Measurements from ENCODE around the gene FAM149A. TPM values are rescaled to one million over a fixed set of nuclear protein-coding genes. Genes with fewer than 3 reads are reported as not detected.

FAM149A gene
- total RNA-seq, 2 donors from 2014 or later, result 9.9 to 12.8 TPM

DNA sequence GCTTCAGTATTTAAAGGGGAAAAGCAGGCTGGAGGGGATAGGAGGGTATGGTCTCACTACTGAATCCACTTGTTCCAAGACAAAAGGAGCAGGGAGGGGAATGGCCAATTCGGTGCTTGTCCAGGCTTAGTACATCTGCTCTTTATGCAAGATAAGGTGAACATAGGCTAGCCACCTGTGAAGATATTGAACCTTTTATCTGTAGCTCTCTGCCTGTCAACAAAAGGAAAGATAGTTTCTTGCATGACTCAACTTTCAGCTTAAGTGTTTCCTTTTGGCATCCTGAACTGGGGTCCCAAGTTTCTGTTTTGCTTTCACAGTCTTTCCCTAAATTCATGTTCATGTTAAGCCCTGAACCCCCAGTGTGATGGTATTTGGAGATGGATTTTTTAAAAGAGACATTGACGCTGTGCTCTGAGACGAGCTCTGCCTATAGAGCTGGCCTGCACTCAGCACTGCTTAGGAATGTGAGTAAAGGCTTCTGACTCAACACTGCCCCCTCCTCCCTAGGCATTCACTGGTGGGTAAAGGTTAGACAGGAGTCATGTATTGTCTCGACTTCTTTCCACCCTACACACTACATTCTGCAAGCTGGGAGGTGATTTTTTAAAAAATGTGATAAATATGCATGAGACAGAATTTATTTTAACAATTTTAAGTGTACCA, 28.2 kb downstream of the FAM149A start:
- Histone ChIP-seq H3K9me3 (no peaks in the 10 kb centered on the region), H3K4me1 (ENCODE audit: control insufficient read depth in 1 of 2, low read depth in 2 of 2) (no peaks in the 10 kb centered on the region), H3K27ac (no peak overlapping the region), H3K36me3 (no peaks in the 10 kb centered on the region), H3K4me3 (no peak overlapping the region), H3K27me3 (replicated peaks; ENCODE audit: insufficient read depth) (no peaks in the 10 kb centered on the region)
- ATAC-seq (ENCODE audit: insufficient number of reproducible peaks, low FRiP score, low read depth), result no peak
- no peak for DNase-seq (ENCODE audit: low spot score)
- TF ChIP-seq, protein P1, sequence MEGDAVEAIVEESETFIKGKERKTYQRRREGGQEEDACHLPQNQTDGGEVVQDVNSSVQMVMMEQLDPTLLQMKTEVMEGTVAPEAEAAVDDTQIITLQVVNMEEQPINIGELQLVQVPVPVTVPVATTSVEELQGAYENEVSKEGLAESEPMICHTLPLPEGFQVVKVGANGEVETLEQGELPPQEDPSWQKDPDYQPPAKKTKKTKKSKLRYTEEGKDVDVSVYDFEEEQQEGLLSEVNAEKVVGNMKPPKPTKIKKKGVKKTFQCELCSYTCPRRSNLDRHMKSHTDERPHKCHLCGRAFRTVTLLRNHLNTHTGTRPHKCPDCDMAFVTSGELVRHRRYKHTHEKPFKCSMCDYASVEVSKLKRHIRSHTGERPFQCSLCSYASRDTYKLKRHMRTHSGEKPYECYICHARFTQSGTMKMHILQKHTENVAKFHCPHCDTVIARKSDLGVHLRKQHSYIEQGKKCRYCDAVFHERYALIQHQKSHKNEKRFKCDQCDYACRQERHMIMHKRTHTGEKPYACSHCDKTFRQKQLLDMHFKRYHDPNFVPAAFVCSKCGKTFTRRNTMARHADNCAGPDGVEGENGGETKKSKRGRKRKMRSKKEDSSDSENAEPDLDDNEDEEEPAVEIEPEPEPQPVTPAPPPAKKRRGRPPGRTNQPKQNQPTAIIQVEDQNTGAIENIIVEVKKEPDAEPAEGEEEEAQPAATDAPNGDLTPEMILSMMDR (IDR thresholded peaks at IDR 0.05), result no peak

DNA sequence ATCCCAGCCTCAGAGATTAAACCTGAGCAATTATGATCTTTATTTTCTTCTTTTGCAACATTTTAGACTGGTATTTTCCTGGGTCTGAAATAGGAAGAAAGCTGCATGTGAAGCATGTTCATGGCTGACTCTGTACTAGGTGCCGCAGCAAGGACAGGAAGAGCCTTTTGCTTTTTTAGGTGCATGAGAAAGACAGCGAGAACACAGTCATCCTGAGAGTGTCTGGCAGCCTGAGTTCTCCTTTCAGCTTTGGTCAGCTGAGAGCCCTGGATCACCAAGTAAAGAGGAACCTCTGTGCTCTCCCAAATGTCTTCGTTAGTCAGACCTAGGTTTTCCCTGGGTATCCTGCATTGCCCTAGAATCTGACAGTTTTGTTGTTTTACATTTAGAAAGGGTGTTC, 29.8 kb downstream of the FAM149A start:
- TF ChIP-seq, protein P1 (IDR thresholded peaks at IDR 0.05), result no peak
- H3K4me3 ChIP-seq, result no peak overlapping the region
- H3K36me3 ChIP-seq, result no peaks in the 10 kb centered on the region
- no peaks in the 10 kb centered on the region for H3K27me3 ChIP-seq (replicated peaks; ENCODE audit: insufficient read depth)
- H3K27ac ChIP-seq, result no peak overlapping the region
- ATAC-seq (ENCODE audit: insufficient number of reproducible peaks, low FRiP score, low read depth), result peak; percentile 26
- DNase-seq (ENCODE audit: low spot score), result no peak
- H3K9me3 ChIP-seq, result no peaks in the 10 kb centered on the region
- H3K4me1 ChIP-seq (ENCODE audit: control insufficient read depth in 1 of 2, low read depth in 2 of 2), result no peaks in the 10 kb centered on the region

DNA sequence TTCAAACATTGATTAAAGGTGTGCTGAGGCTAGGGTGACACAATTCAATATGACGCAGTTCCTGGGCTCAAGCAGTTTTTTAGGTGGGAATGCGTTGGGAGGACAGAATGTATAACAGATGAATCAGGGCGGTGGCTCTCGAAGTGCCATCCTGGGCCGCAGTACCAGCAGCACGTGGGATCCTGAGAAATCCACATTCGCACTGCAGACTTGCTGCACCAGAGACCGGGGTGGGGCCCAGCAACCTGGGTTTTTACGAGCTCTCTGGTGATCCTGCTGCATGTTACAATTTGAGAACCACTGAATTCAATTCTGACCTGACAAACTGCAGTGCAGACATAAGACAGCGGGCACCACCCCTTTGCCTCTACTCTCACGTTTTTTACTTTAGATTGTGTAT, 30.4 kb downstream of the FAM149A start:
- no peaks in the 10 kb centered on the region for H3K4me1 ChIP-seq (ENCODE audit: control insufficient read depth in 1 of 2, low read depth in 2 of 2)
- H3K27ac ChIP-seq, result no peak overlapping the region
- no peaks in the 10 kb centered on the region for H3K36me3 ChIP-seq
- H3K4me3 ChIP-seq, result no peak overlapping the region
- TF ChIP-seq, protein P1 (IDR thresholded peaks at IDR 0.05), result no peak
- no peaks in the 10 kb centered on the region for H3K27me3 ChIP-seq (replicated peaks; ENCODE audit: insufficient read depth)
- DNase-seq (ENCODE audit: low spot score), result no peak
- H3K9me3 ChIP-seq, result no peaks in the 10 kb centered on the region
- ATAC-seq (ENCODE audit: insufficient number of reproducible peaks, low FRiP score, low read depth), result no peak

DNA sequence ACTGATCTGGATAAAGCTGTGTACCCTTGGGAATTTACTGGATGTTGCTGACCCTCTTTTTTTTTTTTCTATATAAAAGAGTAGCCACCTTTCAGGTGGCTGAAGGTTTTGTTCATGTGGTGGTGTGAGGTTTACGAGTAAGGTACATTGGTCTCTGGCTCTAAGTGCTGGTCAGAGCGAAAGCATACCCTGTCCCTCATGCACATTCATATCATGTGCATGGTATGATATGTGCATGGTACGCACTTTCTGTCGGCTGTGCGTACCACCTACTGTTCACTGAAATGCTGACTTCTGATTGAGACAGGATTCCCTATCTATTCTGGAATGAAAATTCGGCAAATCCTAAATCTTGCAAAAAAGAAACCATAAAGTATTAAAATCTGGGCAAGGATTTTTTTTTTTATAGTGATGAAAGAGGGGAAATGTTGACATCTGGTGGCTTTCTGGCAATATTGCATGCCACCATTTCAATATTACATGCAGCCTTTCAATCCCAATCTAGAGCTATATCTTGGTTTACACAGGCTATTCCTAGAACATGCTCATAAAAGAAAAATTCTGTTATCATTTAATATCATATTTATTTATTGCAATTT, 32.8 kb downstream of the FAM149A start:
- TF ChIP-seq, protein P1 (IDR thresholded peaks at IDR 0.05), result peak; percentile 72
- H3K4me1 ChIP-seq (ENCODE audit: control insufficient read depth in 1 of 2, low read depth in 2 of 2), result no peaks in the 10 kb centered on the region
- no peak overlapping the region for H3K27ac ChIP-seq
- H3K4me3 ChIP-seq, result peak overlapping the region; percentile 52
- ATAC-seq (ENCODE audit: insufficient number of reproducible peaks, low FRiP score, low read depth), result no peak
- DNase-seq (ENCODE audit: low spot score), result no peak
- no peaks in the 10 kb centered on the region for H3K36me3 ChIP-seq
- H3K27me3 ChIP-seq (replicated peaks; ENCODE audit: insufficient read depth), result no peaks in the 10 kb centered on the region
- H3K9me3 ChIP-seq, result no peaks in the 10 kb centered on the region

DNA sequence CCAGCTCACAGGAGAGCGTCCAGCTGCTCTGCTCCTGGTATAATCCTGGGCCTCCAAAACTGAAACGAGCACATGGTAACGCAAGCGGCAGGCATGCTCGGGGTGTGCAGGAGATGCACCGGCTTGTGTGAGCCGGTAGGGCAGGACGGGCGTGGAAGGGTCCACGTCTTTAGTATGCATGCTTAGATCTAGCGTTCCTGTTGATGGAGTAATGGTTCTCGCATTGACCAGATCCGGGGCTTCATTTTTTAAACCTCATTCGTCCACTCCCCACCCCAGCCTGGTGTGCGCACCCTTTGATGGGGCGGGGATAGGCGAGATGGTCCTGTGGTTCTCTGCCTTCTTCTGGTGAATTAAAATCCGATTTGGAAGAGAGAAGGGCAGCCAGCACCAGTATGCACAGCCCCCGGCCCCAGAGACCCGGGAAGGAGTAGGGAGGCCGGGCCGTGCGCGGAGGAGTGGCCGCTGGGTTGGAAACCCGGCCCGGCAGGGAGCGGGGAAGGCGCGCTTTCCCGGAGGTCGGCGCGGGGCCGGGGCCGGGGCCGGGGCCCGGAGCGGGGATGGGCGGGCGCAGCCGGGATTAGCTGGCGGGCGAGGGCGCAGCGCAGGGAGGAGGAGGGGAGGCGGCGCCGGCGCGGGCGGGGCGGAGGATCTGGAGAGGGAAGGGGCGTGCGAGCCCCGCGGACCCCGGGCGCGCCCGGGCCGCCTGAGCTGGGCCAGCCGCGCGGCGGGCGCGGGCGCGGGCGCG, 39.9 kb downstream of the FAM149A start:
- Histone ChIP-seq H3K9me3 (no peaks in the 10 kb centered on the region), H3K4me1 (ENCODE audit: control insufficient read depth in 1 of 2, low read depth in 2 of 2) (peaks cover 5 to 18% of the 10 kb centered on the region in 2 donors), H3K27me3 (replicated peaks; ENCODE audit: insufficient read depth) (no peaks in the 10 kb centered on the region), H3K27ac (peak overlapping the region; percentile 68 to 91), H3K36me3 (no peaks in the 10 kb centered on the region), H3K4me3 (peak overlapping the region; percentile 73)
- DNase-seq (ENCODE audit: low spot score) (no peak), ATAC-seq (ENCODE audit: insufficient number of reproducible peaks, low FRiP score, low read depth) (peak; percentile 53)
- TF ChIP-seq, protein P1 (IDR thresholded peaks at IDR 0.05), result peak; percentile 42

Data from thoracic aorta (tissue), 2 donors.